Gastrocnemius medialis (tissue), 4 donors: ENCODE measurements around the gene VPS18. TPM values are rescaled to one million over a fixed set of nuclear protein-coding genes. Genes with fewer than 3 reads are reported as not detected.
A peak's percentile ranks its signal among the peaks of the same experiment; 100 is the strongest.

Source experiments
- ATAC-seq, 2 donors: fragments of 150-250 bp; one replicate each; pipeline ENCODE4 v1.9.1; 2016
- DNase-seq, 2 donors: peaks; one replicate each; pipeline ENCODE4 v3.0.0-alpha.2; 2019
- H3K27ac ChIP-seq, 4 donors: fragments of 200-600 bp; sonication (generic); 1 replicate in 1 of 4; 2 replicates in 3 of 4; pipeline ENCODE4 v1.5.1; 2016 to 2018; ENCODE audit warnings: mild to moderate bottlenecking in 2 of 4, moderate library complexity in 1 of 4
- H3K27me3 ChIP-seq, 3 donors: fragments of 200-600 bp; sonication (generic) in 2 of 3; 1 replicate in 1 of 3; 2 replicates in 2 of 3; pipeline versions ENCODE4 v1.5.1 to v1.6.0; 2016 to 2019; ENCODE audit warnings: mild to moderate bottlenecking in 1 of 3, moderate library complexity in 1 of 3
- H3K36me3 ChIP-seq, 2 donors: fragments of 200-600 bp; sonication (generic) in 1 of 2; one replicate each; pipeline ENCODE4 v1.5.1; 2017 to 2018
- H3K4me1 ChIP-seq, 2 donors: fragments of 200-600 bp; sonication (generic) in 1 of 2; one replicate each; pipeline ENCODE4 v1.5.1; 2016 to 2017; ENCODE audit warnings: mild to moderate bottlenecking in 2 of 2
- H3K4me3 ChIP-seq, 4 donors: fragments of 200-600 bp; sonication (generic) in 3 of 4; 1 replicate in 1 of 4; 2 replicates in 3 of 4; pipeline ENCODE4 v1.5.1; 2016 to 2019; ENCODE audit warnings: mild to moderate bottlenecking in 2 of 4
- H3K9me3 ChIP-seq, 3 donors: fragments of 200-600 bp; sonication (generic) in 2 of 3; 1 replicate in 1 of 3; 2 replicates in 2 of 3; pipeline ENCODE4 v1.5.1; 2016 to 2019
- CTCF ChIP-seq, 5 experiments: fragments of 450-650 bp in 3 of 5; fragments of 200-600 bp in 2 of 5; sonication (generic) in 2 of 5; IDR thresholded peaks in 4 of 5; conservative IDR thresholded peaks in 1 of 5; 1 replicate in 4 of 5; 2 replicates in 1 of 5; pipeline ENCODE4 v1.5.1; 2016 to 2019; ENCODE audit warnings: antibody characterized with exemption in 5 of 5, mild to moderate bottlenecking in 3 of 5, moderate library complexity in 3 of 5
- POLR2A ChIP-seq, 2 donors: fragments of 450-650 bp; IDR thresholded peaks; one replicate each; pipeline ENCODE4 v1.6.1; 2017; ENCODE audit warnings: antibody characterized with exemption in 2 of 2, mild to moderate bottlenecking in 2 of 2, moderate library complexity in 2 of 2
- in situ Hi-C, 4 donors: fragments of 200-750 bp; cut with MboI; loops; one replicate each; pipeline versions ENCODE4 v1.15.0 to v1.8.0; 2017; ENCODE audit warnings: low sequenced_read_pairs in 4 of 4
- intact Hi-C: fragments of 100-400 bp; cut with DNase I; formaldehyde crosslinking; loops from one replicate; pipeline ENCODE4 v1.15.1; 2023; ENCODE audit warnings: low total_unique reads
- total RNA-seq, 4 donors: library from RNA; depleted of rRNA; stranded (reverse); fragments of >200 nt; gene quantifications; one replicate each; pipeline versions ENCODE4 v1.1.0 to v1.2.3, GENCODE V29; 2016

The VPS18 gene
- total RNA-seq, 4 donors from 2014 or later: 18.5 to 26.1 (median 19.3) TPM

- H3K9me3 ChIP-seq: no peaks in the 10 kb centered on the region
- in situ Hi-C loops (loop anchor here (5.0 to 10.0 kb wide), 5 partner anchors 118 to 283 kb away; partner anchors contain the start of gene INO80 (in 1 of the 4)), intact Hi-C loops (loop anchor here (1.0 to 5.0 kb wide), 5 partner anchors 98 to 498 kb away; partner anchors contain the start of genes NDUFAF1, NUSAP1 and OIP5)
- H3K4me3 ChIP-seq: no peak overlapping the region
- H3K27ac ChIP-seq: peak overlapping the region; percentile 25 to 94 (median 78)
- ATAC-seq (no peak), DNase-seq (no peak)
- H3K27me3 ChIP-seq: no peaks in the 10 kb centered on the region
- peaks cover 27 to 35% of the 10 kb centered on the region in 2 donors for H3K4me1 ChIP-seq
- peaks cover 0 to 33% of the 10 kb centered on the region in 2 donors for H3K36me3 ChIP-seq
- TF ChIP-seq CTCF (IDR thresholded peaks at IDR 0.05 in 4 of 5, conservative IDR thresholded peaks at IDR 0.05 in 1 of 5): no peak
- TF ChIP-seq POLR2A (IDR thresholded peaks at IDR 0.05): no peak
These were observed 10.4 kb downstream of the VPS18 start for GRCh38 chr15:40904552-40905201.

GRCh38 chr15:40906091-40906990 is 12.1 kb downstream of the VPS18 start:
- intact Hi-C loops (loop anchor here (1.0 to 5.0 kb wide), 6 partner anchors 31 to 496 kb away; partner anchors contain the start of genes INO80 and NDUFAF1), in situ Hi-C loops (loop anchor here (5.0 to 10.0 kb wide), 5 partner anchors 116 to 281 kb away; partner anchors contain the start of gene INO80 (in 1 of the 4))
- H3K4me1 ChIP-seq: peaks cover 34 to 42% of the 10 kb centered on the region in 2 donors

GRCh38 chr15:40906991-40907802 is 12.9 kb downstream of the VPS18 start:
- Histone ChIP-seq H3K36me3 (peaks cover 0 to 12% of the 10 kb centered on the region in 2 donors), H3K27me3 (no peaks in the 10 kb centered on the region), H3K4me3 (peak overlapping the region; percentile 56 to 62 (median 60)), H3K4me1 (peaks cover 34 to 42% of the 10 kb centered on the region in 2 donors), H3K9me3 (no peaks in the 10 kb centered on the region), H3K27ac (peak overlapping the region; percentile 91 to 94 (median 93))
- peak; percentile 40 to 62 for DNase-seq
- TF ChIP-seq POLR2A (IDR thresholded peaks at IDR 0.05) (no peak), CTCF (IDR thresholded peaks at IDR 0.05 in 4 of 5, conservative IDR thresholded peaks at IDR 0.05 in 1 of 5) (no peak)
- in situ Hi-C loops (loop anchor here (5.0 to 10.0 kb wide), 5 partner anchors 115 to 280 kb away; partner anchors contain the start of gene INO80 (in 1 of the 4)), intact Hi-C loops (loop anchor here (1.0 to 5.0 kb wide), 6 partner anchors 30 to 495 kb away; partner anchors contain the start of genes INO80 and NDUFAF1)
- ATAC-seq: peak; percentile 5 to 8

More at GRCh38 chr15:40906091-40906990, 12.1 kb downstream of the VPS18 start:
- Histone ChIP-seq H3K9me3 (no peaks in the 10 kb centered on the region), H3K36me3 (peaks cover 0 to 16% of the 10 kb centered on the region in 2 donors), H3K4me3 (peak overlapping the region; percentile 56 to 62 (median 60)), H3K27ac (peak overlapping the region; percentile 91 to 94 (median 93)), H3K27me3 (no peaks in the 10 kb centered on the region)
- TF ChIP-seq POLR2A (IDR thresholded peaks at IDR 0.05) (peak; percentile 54 to 58), CTCF (IDR thresholded peaks at IDR 0.05 in 4 of 5, conservative IDR thresholded peaks at IDR 0.05 in 1 of 5) (peak; percentile 91 to 97 (median 94))
- ATAC-seq: peak; percentile 69 to 77
- DNase-seq: peak; percentile 88 to 94

- Histone ChIP-seq H3K27ac (peak overlapping the region in 2 of 4 donors; percentile 94), H3K4me3 (no peak overlapping the region), H3K27me3 (no peaks in the 10 kb centered on the region), H3K36me3 (peaks cover 0 to 7% of the 10 kb centered on the region in 2 donors), H3K9me3 (no peaks in the 10 kb centered on the region), H3K4me1 (peaks cover 34 to 42% of the 10 kb centered on the region in 2 donors)
- in situ Hi-C loops: loop anchor here (5.0 to 10.0 kb wide), 5 partner anchors 114 to 279 kb away; partner anchors contain the start of gene INO80 (in 1 of the 4)
- DNase-seq: no peak
- intact Hi-C loops: loop anchor here (5.0 kb wide), 2 partner anchors 94 to 494 kb away; partner anchors contain the start of gene NDUFAF1
- ATAC-seq: no peak
- TF ChIP-seq CTCF (IDR thresholded peaks at IDR 0.05 in 4 of 5, conservative IDR thresholded peaks at IDR 0.05 in 1 of 5): no peak
These were observed 13.8 kb downstream of the VPS18 start for GRCh38 chr15:40908095-40908494.
